DMS153 treated with DMSO at 0.1 percent for 48 hours (cell line): ENCODE results near the gene RAP1GAP2.

Source experiments
- DNase-seq: peaks from one replicate; lab custom pipeline; 2025; ENCODE audit not compliant: unreplicated experiment; lab: John Stamatoyannopoulos, UW

Gene RAP1GAP2

GRCh38 chr17:2909175-2909845 is 113.1 kb downstream of the RAP1GAP2 start:
- DNase-seq, result no peak

- DNase-seq, result no peak
These were observed 113.6 kb downstream of the RAP1GAP2 start for GRCh38 chr17:2909846-2910234.

GRCh38 chr17:2911035-2911754 is 115.0 kb downstream of the RAP1GAP2 start:
- no peak for DNase-seq

GRCh38 chr17:2911755-2912111 is 115.5 kb downstream of the RAP1GAP2 start:
- no peak for DNase-seq

- no peak for DNase-seq
These were observed 116.5 kb downstream of the RAP1GAP2 start for GRCh38 chr17:2912754-2913153.

GRCh38 chr17:2916461-2916860 is 120.2 kb downstream of the RAP1GAP2 start:
- no peak for DNase-seq

GRCh38 chr17:2921443-2921842 is 125.2 kb downstream of the RAP1GAP2 start:
- DNase-seq, result no peak

GRCh38 chr17:2924211-2924610 is 128.0 kb downstream of the RAP1GAP2 start:
- DNase-seq, result no peak

- DNase-seq, result no peak
These were observed 128.8 kb downstream of the RAP1GAP2 start for GRCh38 chr17:2925011-2925410.

GRCh38 chr17:2926019-2926650 is 129.9 kb downstream of the RAP1GAP2 start:
- no peak for DNase-seq

- no peak for DNase-seq
These were observed 132.2 kb downstream of the RAP1GAP2 start for GRCh38 chr17:2928294-2928890.

- DNase-seq, result no peak
These were observed 133.8 kb downstream of the RAP1GAP2 start for GRCh38 chr17:2929881-2930533.

GRCh38 chr17:2931876-2932275 is 135.6 kb downstream of the RAP1GAP2 start:
- no peak for DNase-seq

- DNase-seq, result no peak
These were observed 136.7 kb downstream of the RAP1GAP2 start for GRCh38 chr17:2932946-2933345.

GRCh38 chr17:2933606-2934005 is 137.4 kb downstream of the RAP1GAP2 start:
- no peak for DNase-seq

GRCh38 chr17:2935632-2936031 is 139.4 kb downstream of the RAP1GAP2 start:
- DNase-seq, result no peak

GRCh38 chr17:2936351-2936750 is 140.1 kb downstream of the RAP1GAP2 start:
- no peak for DNase-seq

GRCh38 chr17:2936771-2937321 is 140.6 kb downstream of the RAP1GAP2 start:
- no peak for DNase-seq

GRCh38 chr17:2937331-2938003 is 141.2 kb downstream of the RAP1GAP2 start:
- DNase-seq, result no peak

GRCh38 chr17:2939714-2940351 is 143.6 kb downstream of the RAP1GAP2 start:
- DNase-seq, result no peak
